GM21786 (cell line): ENCODE results near the gene ZCCHC9.
"Not testable (repeated sequence)": the region's sequence is repeated elsewhere in the genome, so short reads cannot be mapped to it uniquely, and the experiment has no call there.

ENCODE experiments used
- ATAC-seq: cut with Tn5 transposase; IDR thresholded peaks from one replicate; pipeline ENCODE4 v1.9.1; 2021; ENCODE audit not compliant: unreplicated experiment

The ZCCHC9 gene

DNA sequence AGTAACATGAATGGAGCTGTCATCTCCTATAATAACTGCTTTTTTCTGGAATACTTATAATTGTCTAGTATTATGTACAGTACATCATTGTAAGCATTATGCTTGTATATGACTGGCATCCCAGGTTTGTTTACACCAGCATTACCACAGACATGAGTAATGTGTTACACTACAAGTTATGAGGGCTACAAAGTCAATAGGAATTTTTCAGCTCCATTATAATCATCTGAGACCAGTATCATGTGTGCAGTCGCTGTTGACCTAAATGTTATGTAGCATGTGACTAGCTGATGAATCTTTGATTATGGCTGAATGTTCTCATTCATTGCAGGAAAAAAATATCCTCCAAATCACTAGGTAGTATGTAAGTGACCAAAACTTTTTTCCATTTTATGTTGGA lies 2.2 kb downstream of the ZCCHC9 start:
- ATAC-seq = no peak

DNA sequence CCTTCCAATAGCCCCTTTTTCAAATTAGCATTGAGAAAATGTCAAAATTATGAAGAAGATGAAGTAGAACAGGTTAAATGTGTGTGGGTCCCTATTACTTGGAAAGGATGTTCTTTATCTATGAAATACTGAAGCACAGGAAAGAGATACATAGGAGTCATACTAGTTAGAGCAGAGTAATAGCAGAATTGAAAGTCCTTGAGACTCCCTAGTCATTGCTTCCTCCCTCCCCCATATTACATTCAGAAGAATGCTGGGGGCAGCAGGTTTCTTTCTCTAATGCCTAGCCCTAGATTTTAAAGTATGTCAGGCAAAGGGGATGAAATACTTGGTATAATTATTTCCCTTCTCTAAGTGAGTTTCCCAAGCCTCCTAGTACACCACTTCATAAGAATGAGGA lies 4.4 kb downstream of the ZCCHC9 start:
- no peak for ATAC-seq

DNA sequence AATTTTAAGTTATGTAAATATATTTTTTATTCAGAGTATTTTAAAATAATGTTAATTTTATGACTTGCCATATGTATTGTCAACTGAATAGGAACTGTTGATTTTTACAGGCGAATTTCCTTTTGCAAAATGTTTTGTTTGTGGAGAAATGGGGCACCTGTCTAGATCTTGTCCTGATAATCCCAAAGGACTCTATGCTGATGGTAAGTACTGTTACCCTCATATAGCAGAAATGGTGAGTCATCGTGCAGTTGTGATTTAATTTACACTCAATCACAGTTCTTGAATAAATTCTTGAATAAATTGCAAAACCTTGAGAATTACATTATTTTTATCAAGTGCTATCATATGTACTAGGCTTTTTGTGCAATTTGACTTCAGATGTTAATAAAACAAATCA lies 7.4 kb downstream of the ZCCHC9 start:
- no peak for ATAC-seq

GRCh38 chr5:81310402-81311063 lies 9.1 kb downstream of the ZCCHC9 start:
- no peak for ATAC-seq

DNA sequence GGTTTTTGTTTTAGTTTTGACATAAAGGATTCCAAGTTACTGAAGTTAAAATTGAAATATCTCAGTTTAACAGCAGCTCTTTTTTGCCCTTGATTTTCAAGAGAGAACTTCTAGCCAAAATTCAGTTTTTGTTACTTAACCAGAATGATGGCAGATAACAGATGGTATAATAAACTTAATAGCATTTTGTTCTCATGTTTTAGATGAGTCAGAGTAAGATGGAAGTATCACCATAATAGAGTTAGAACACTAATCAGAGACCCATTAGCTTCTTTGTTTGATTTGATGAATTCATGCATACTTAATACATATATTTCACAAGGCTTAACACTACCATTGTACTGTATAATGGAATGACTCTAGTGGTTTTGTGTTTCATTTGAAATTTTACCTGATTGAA lies 11.9 kb downstream of the ZCCHC9 start:
- no peak for ATAC-seq

- ATAC-seq = no peak
These were observed 12.3 kb downstream of the ZCCHC9 start for GRCh38 chr5:81313686-81314085.

DNA sequence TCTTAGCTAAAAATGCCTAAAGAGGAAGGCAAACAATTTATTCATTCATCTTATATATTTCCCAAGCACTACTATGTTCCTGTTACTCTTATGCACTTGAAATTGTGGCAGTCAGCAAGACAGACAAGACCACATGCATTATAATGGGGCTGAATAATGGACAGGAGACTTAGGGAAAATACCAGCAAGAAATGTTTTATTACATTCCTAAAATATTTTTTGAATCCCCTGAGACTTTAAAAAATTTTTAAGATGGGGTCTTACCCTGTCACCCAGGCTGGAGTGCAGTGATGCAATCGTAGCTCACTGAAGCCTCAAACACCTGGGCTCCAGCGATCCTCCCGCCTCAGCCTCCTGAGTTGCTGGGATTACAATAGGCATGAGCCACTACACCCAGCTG lies 13.2 kb downstream of the ZCCHC9 start:
- ATAC-seq = no peak

DNA sequence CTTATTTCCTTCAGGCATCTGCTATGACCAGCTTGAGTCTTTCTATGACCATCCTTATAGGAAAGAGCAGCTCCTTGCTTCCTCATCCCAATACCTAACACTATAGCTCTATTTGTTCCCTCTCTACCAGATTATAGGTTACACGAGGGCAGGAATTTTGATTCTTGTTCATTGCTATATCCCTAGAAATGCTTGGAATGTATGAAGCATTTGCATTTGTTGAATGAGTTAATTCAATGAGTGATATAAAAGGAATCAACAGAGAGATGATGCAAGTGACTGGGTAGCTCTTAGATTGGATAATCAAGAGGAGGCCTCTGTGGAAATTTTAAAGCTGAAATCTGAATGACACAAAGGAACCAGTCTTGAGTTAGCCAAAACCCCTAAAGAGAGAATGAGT lies 13.9 kb downstream of the ZCCHC9 start:
- no peak for ATAC-seq

GRCh38 chr5:81315830-81316229 lies 14.4 kb downstream of the ZCCHC9 start:
- no peak for ATAC-seq

DNA sequence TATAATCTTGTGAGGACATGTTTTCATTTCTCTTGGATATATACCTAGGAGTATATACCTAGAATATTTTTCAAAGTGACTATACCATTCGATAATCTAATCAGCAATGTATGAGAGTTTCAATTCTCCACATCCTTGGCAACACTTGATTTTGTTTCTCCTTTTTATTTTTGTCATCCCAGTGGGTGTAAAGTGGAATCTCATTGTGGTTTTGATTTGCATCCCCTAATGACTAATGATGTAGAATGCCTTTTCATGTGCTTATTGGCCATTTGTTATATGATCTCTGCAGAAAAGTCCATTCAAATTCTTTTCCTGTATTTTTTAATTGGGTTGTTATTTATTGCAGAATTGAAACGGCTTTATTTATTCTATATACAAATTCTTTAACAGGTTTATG lies 15.2 kb downstream of the ZCCHC9 start:
- ATAC-seq = no peak

DNA sequence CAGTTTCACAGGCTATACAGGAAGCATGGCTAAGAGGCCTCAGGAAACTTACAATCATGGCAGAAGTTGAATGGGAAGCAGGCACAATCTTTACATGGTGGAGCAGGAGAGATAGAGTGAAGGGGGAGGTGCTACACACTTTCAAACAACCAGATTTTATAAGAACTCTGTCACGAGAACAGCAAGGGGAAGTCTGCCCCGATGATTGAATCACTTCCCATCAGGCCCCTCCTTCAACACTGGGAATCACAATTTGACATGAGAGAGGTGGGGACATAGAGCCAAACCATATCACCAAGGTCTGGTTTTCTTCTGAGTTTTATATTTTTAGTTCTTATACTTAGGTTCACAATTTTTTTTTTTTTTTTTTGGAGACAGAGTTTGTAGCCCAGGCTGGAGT lies 16.1 kb downstream of the ZCCHC9 start:
- no peak for ATAC-seq

DNA sequence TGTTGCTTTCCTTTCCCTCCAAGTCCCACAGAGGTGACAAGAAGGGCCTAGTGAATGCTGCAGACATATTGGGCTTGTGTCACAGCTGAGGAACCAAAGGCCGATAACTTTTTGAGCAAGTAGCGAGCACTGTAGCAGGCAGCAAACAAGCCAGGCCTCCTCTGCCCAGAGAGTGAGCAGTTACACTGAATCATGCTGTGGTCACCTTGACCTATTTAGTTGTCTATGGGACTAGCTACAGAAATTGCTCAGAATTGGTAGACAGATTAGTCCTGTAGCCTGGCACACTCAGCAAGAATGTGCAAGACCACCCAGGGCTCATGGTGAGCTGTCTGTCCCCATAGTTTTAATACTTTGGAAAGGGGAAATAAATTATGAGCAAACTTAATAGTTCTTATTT lies 25.2 kb downstream of the ZCCHC9 start:
- no peak for ATAC-seq

DNA sequence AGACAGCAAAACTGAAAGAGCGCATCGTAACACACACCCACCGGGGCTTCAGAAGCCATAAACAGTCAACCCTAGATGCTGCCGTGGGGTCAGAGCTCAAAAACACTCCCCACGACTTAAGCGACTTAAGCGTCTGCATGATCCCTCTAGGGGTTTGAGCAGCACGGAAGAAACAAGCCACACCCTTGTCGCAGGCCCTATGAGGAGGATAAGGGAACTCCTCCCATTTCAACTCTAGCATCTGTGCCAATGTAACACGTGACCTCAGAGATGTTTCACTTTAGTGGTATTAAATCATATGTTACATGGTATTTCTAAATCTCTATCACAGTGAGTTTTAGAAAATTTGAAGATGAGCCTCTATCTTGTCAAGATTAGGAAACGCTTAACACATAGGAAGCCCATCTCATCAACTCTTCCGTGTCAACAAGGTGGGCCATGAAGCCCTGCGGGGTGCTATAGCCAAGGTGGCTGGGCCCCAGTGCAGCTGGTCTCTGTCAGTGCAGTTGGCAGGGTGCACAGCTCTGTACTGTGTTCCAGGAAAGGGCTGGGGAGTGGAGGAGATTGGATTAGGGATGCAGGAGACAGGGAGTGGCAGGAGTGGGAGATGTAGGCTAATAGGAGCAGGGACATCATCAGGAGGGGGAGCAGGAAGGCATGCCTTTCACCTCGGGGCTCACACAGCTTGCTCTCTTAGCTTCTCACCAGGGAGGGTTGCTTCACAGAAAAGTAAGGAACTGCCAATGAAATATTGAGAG lies 33.1 kb downstream of the ZCCHC9 start:
- ATAC-seq = no peak

DNA sequence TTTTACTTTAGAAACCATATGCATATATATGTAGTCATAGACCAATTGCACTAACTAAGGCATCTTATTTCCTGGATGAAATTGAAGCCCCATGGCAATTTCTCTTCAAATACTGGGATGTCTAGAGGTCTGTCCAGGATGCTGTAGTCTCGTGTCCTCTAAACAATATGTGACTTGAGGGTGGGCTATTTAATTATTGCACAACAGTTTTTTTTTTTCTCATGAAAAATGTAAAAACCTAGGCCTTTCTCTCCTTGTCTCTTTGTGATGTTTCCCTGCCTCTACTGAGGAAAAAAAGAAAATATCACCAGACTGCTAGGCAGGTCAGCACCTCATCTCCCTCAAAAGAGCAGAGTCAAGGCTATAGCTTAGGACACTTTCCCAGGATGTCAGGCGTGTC lies 34.6 kb downstream of the ZCCHC9 start:
- ATAC-seq = no peak

DNA sequence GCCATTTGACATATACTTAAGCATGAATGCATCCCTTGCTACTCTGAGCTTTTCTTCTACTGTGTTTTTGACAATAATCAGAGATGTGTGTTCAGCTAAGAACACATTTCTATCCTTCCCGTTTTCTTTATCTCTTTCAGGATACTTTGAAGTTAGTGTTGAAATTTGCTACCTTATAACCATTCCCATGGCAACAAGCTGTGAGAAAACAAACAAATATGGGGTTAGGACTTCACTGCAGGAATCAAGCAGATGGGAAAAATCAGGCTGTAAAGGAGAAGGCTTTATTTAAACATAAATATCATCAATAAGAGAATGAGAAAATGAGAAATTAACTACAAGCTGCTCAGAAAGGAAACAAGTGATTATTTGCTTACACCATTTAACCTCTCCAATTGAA lies 35.2 kb downstream of the ZCCHC9 start:
- no peak for ATAC-seq

- ATAC-seq = no peak
These were observed 36.4 kb downstream of the ZCCHC9 start for GRCh38 chr5:81337803-81338202.

- ATAC-seq = not testable (repeated sequence)
These were observed 36.8 kb downstream of the ZCCHC9 start for GRCh38 chr5:81338213-81338612.

- ATAC-seq = no peak
These were observed 43.3 kb downstream of the ZCCHC9 start for GRCh38 chr5:81344736-81345135.

- ATAC-seq = no peak
These were observed 44.1 kb downstream of the ZCCHC9 start for GRCh38 chr5:81345411-81346003.

DNA sequence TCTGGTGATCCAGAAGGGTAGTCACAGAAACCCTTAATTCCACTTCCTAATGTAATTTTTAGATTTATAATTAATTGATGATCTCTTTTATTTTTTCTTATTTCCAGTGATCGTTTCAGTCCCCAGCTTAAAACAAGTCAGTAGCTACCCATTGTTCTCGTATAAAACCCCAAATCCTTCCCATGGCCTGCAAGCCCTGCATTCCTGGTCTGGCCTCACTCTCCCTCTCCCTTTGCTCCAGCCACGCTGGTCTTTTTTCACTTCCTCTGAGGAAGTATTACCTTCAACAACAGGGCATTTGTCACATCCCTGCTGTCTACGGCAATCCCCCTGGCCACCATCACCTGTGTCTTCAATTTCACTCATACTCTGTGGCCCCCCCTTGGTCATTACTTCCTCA lies 47.8 kb downstream of the ZCCHC9 start:
- ATAC-seq = no peak

DNA sequence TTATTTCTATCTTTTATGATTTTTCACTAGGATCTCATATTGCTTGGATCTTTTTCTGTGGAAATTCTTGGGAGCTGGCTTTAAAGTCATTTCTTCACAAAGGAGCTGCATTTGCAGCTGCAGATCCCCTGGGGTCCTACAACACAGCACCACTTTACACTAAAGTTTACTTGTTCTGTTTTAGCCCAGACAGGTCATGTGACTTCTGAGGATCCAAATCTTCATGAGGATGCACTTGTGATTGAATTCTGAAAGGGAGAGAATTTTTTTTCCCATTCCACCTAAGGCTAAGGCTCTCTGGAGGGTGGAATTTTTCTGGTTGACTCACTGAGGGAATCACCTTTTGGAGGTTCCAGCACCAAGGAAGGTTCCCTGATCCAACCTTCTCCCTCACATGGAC lies 49.1 kb downstream of the ZCCHC9 start:
- ATAC-seq = no peak

- no peak for ATAC-seq
These were observed 51.8 kb downstream of the ZCCHC9 start for GRCh38 chr5:81353189-81353588.
